WTC11 (cell line): ENCODE results near the gene GJD2. TPM values are rescaled to one million over a fixed set of nuclear protein-coding genes. Genes with fewer than 3 reads are reported as not detected.

Source experiments
- ATAC-seq: fragments of 200-7000 bp; cut with Tn5 transposase; 2 replicates; pipeline ENCODE4 v1.10.0; 2021; ENCODE audit warnings: mild to moderate bottlenecking, moderate library complexity
- CTCF ChIA-PET: fragments of 300-600 bp; sonication (Branson Sonifier 250); formaldehyde crosslinking; loops from one replicate; lab custom pipeline; 2021; ENCODE audit warnings: antibody characterized with exemption; lab: Charles Lee
- POLR2A ChIA-PET: fragments of 350-600 bp; sonication (Branson Sonifier 250); formaldehyde crosslinking; loops from one replicate; lab custom pipeline; 2021; ENCODE audit warnings: antibody characterized with exemption; lab: Charles Lee
- DNase-seq: peaks from one replicate; pipeline ENCODE4 v3.0.0; 2021; ENCODE audit warnings: low spot score
- H3K27ac Mint-ChIP-seq: 2 replicates; pipeline ENCODE4 v1.8.0; 2021; ENCODE audit warnings: mixed read lengths
- H3K27me3 Mint-ChIP-seq: 2 replicates; pipeline ENCODE4 v1.8.0; 2021; ENCODE audit warnings: low read depth, mild to moderate bottlenecking, moderate library complexity, mixed read lengths
- H3K36me3 Mint-ChIP-seq: 2 replicates; pipeline ENCODE4 v1.8.0; 2021; ENCODE audit warnings: mixed read lengths
- H3K4me1 Mint-ChIP-seq: 2 replicates; pipeline ENCODE4 v1.8.0; 2022; ENCODE audit warnings: mixed read lengths
- H3K4me3 Mint-ChIP-seq: 2 replicates; pipeline ENCODE4 v1.8.0; 2021; ENCODE audit warnings: mild to moderate bottlenecking, moderate library complexity, mixed read lengths
- H3K9me3 Mint-ChIP-seq: 2 replicates; pipeline ENCODE4 v1.8.0; 2021; ENCODE audit warnings: mixed read lengths
- ARID4B ChIP-seq: sonication (generic); formaldehyde crosslinking; IDR thresholded peaks from 2 replicates; pipeline ENCODE4 v1.8.0; 2023; ENCODE audit warnings: missing genetic modification reagents, mild to moderate bottlenecking, borderline replicate concordance
- ESRRA ChIP-seq: sonication (generic); formaldehyde crosslinking; IDR thresholded peaks from 2 replicates; pipeline ENCODE4 v1.8.1; 2022; ENCODE audit warnings: mild to moderate bottlenecking, missing genetic modification reagents, borderline replicate concordance
- ETV6 ChIP-seq: sonication (generic); formaldehyde crosslinking; IDR thresholded peaks from 2 replicates; pipeline ENCODE4 v1.8.1; 2022; ENCODE audit warnings: mild to moderate bottlenecking, missing genetic modification reagents
- FOXJ3 ChIP-seq: sonication (generic); formaldehyde crosslinking; IDR thresholded peaks from 2 replicates; pipeline ENCODE4 v1.9.0; 2021; ENCODE audit warnings: missing genetic modification reagents, mild to moderate bottlenecking, borderline replicate concordance
- FOXK1 ChIP-seq: sonication (generic); formaldehyde crosslinking; IDR thresholded peaks from 2 replicates; pipeline ENCODE4 v1.8.0; 2022; ENCODE audit warnings: mild to moderate bottlenecking, moderate library complexity, missing genetic modification reagents
- FOXP1 ChIP-seq: sonication (generic); formaldehyde crosslinking; IDR thresholded peaks from 2 replicates; pipeline ENCODE4 v1.8.0; 2022; ENCODE audit warnings: missing genetic modification reagents, mild to moderate bottlenecking, moderate library complexity, borderline replicate concordance
- FOXP4 ChIP-seq: sonication (generic); formaldehyde crosslinking; IDR thresholded peaks from 2 replicates; pipeline ENCODE4 v1.8.0; 2022; ENCODE audit warnings: mild to moderate bottlenecking, missing genetic modification reagents
- JUN ChIP-seq: sonication (generic); formaldehyde crosslinking; IDR thresholded peaks from 2 replicates; pipeline ENCODE4 v1.8.0; 2023; ENCODE audit warnings: mild to moderate bottlenecking, missing genetic modification reagents
- NFATC4 ChIP-seq: fragments of 250-450 bp; sonication (Bioruptor Pico); IDR thresholded peaks from 2 replicates; pipeline ENCODE4 v1.9.0; 2021; ENCODE audit warnings: mild to moderate bottlenecking
- NFE2L1 ChIP-seq: sonication (generic); formaldehyde crosslinking; IDR thresholded peaks from 2 replicates; pipeline ENCODE4 v1.8.1; 2023; ENCODE audit warnings: missing genetic modification reagents
- SMAD3 ChIP-seq: sonication (generic); formaldehyde crosslinking; IDR thresholded peaks from 2 replicates; pipeline ENCODE4 v1.8.0; 2022; ENCODE audit warnings: missing genetic modification reagents, mild to moderate bottlenecking, borderline replicate concordance
- SMAD4 ChIP-seq: sonication (generic); formaldehyde crosslinking; IDR thresholded peaks from 2 replicates; pipeline ENCODE4 v1.8.0; 2022; ENCODE audit warnings: mild to moderate bottlenecking, missing genetic modification reagents
- SP1 ChIP-seq: sonication (generic); formaldehyde crosslinking; conservative IDR thresholded peaks from 2 replicates; pipeline ENCODE4 v1.8.1; 2022; ENCODE audit warnings: missing genetic modification reagents
- TEAD1 ChIP-seq: sonication (generic); formaldehyde crosslinking; IDR thresholded peaks from 2 replicates; pipeline ENCODE4 v1.8.0; 2022; ENCODE audit warnings: mild to moderate bottlenecking, missing genetic modification reagents
- USF1 ChIP-seq: sonication (generic); formaldehyde crosslinking; IDR thresholded peaks from 2 replicates; pipeline ENCODE4 v1.8.0; 2022; ENCODE audit warnings: mild to moderate bottlenecking, missing genetic modification reagents
- ZNF232 ChIP-seq: sonication (generic); formaldehyde crosslinking; IDR thresholded peaks from 2 replicates; pipeline ENCODE4 v1.8.0; 2022; ENCODE audit warnings: mild to moderate bottlenecking, missing genetic modification reagents
- ZNF671 ChIP-seq: fragments of 250-450 bp; sonication (Bioruptor Pico); IDR thresholded peaks from 2 replicates; pipeline ENCODE4 v1.8.0; 2021; ENCODE audit warnings: mild to moderate bottlenecking
- total RNA-seq: library from RNA; stranded (reverse); gene quantifications from 3 replicates; pipeline ENCODE4 v1.2.3, GENCODE V29; 2021
- TF ChIP-seq, protein P1 (sequence below): sonication (generic); formaldehyde crosslinking; IDR thresholded peaks from 2 replicates; pipeline ENCODE4 v1.8.0; 2022; ENCODE audit warnings: mild to moderate bottlenecking, missing genetic modification reagents
- TF ChIP-seq, protein P2 (sequence below): sonication (generic); formaldehyde crosslinking; IDR thresholded peaks from 2 replicates; pipeline ENCODE4 v1.8.1; 2022; ENCODE audit warnings: mild to moderate bottlenecking, moderate library complexity, missing genetic modification reagents

Gene GJD2
- total RNA-seq, 1 experiment from 2014 or later = 0.22 TPM

- peaks cover 81% of the 10 kb centered on the region for H3K27me3 Mint-ChIP-seq
These were observed 1.4 kb downstream of the GJD2 start for GRCh38 chr15:34753236-34753894.

More at GRCh38 chr15:34753236-34753894, 1.4 kb downstream of the GJD2 start:
- H3K9me3 Mint-ChIP-seq = no peaks in the 10 kb centered on the region
- ATAC-seq = peak; percentile 69
- TF ChIP-seq ARID4B = peak; percentile 78; the same call in 1 of the 2 replicates
- peak; percentile 50; the same call in 1 of the 2 replicates for TF ChIP-seq ETV6 (CRISPR knock-in tag)
- peak; percentile 28; the same call in 1 of the 2 replicates for TF ChIP-seq JUN
- no peak for TF ChIP-seq ESRRA (CRISPR knock-in tag)
- peak; percentile 94; the same call in 1 of the 2 replicates for TF ChIP-seq FOXP4 (CRISPR knock-in tag)
- TF ChIP-seq SMAD3 = peak; percentile 91; the same call in 1 of the 2 replicates
- peak; percentile 97 for TF ChIP-seq FOXK1
- TF ChIP-seq ZNF232 = peak; percentile 86
- no peak for TF ChIP-seq ZNF671 (CRISPR knock-in tag)
- 0 out of 2 replicates have a peak, but pooled peaks have one; percentile 45 for TF ChIP-seq FOXJ3
- peak; percentile 71; the same call in 1 of the 2 replicates for TF ChIP-seq TEAD1
- peak; percentile 84 for TF ChIP-seq NFE2L1 (CRISPR knock-in tag)
- TF ChIP-seq, protein P1, sequence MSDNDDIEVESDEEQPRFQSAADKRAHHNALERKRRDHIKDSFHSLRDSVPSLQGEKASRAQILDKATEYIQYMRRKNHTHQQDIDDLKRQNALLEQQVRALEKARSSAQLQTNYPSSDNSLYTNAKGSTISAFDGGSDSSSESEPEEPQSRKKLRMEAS (CRISPR knock-in tag) = no peak
- 0 out of 2 replicates have a peak, but pooled peaks have one; percentile 43 for TF ChIP-seq SP1 (CRISPR knock-in tag)
- 0 out of 2 replicates have a peak, but pooled peaks have one; percentile 36 for TF ChIP-seq FOXP1 (CRISPR knock-in tag)
- TF ChIP-seq USF1 (CRISPR knock-in tag) = no peak; the same call in 1 of the 2 replicates
- no peak for TF ChIP-seq NFATC4 (CRISPR knock-in tag)
- no peak for TF ChIP-seq SMAD4 (CRISPR knock-in tag)
- TF ChIP-seq, protein P2, sequence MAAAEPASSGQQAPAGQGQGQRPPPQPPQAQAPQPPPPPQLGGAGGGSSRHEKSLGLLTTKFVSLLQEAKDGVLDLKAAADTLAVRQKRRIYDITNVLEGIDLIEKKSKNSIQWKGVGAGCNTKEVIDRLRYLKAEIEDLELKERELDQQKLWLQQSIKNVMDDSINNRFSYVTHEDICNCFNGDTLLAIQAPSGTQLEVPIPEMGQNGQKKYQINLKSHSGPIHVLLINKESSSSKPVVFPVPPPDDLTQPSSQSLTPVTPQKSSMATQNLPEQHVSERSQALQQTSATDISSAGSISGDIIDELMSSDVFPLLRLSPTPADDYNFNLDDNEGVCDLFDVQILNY = no peak
- no peaks in the 10 kb centered on the region for H3K36me3 Mint-ChIP-seq
- ChIA-PET CTCF (interaction anchor here (1.7 kb wide), 1 partner anchor 45 kb away, joined by 14 read pairs; no protein-coding TSS in a partner anchor), POLR2A (interaction anchor here (1.0 kb wide), 1 partner anchor 47 kb away, joined by 3 read pairs; no protein-coding TSS in a partner anchor)
- peak overlapping the region; percentile 69; the same call in 1 of the 2 replicates for H3K4me3 Mint-ChIP-seq
- peak; percentile 83 for DNase-seq
- peaks cover 10% of the 10 kb centered on the region for H3K4me1 Mint-ChIP-seq
- H3K27ac Mint-ChIP-seq = no peak overlapping the region
